Stimulated activated CD4-positive, alpha-beta T cell treated with anti-CD3 and anti-CD28 coated beads, Interleukin-1b, Interleukin-23, amount 100 ng/mL, for 4 hours (primary cell): Measurements from ENCODE around the gene GLCCI1.
"Not testable (repeated sequence)": the region's sequence is repeated elsewhere in the genome, so short reads cannot be mapped to it uniquely, and the experiment has no call there.

Experiments
- DNase-seq, 2 donors: peaks; one replicate each; pipeline ENCODE4 v3.0.0-alpha.2; 2020; ENCODE audit warnings: low read depth in 2 of 2

GLCCI1 gene

GRCh38 chr7:8094164-8095140 lies 125.9 kb downstream of the GLCCI1 start:
- DNase-seq: no peak

GRCh38 chr7:8101292-8101691 lies 132.7 kb downstream of the GLCCI1 start:
- DNase-seq: not testable (repeated sequence)

GRCh38 chr7:8103282-8103681 lies 134.7 kb downstream of the GLCCI1 start:
- DNase-seq: no peak

GRCh38 chr7:8105449-8106095 lies 137.0 kb downstream of the GLCCI1 start:
- no peak for DNase-seq

- no peak for DNase-seq
These were observed 140.8 kb downstream of the GLCCI1 start for GRCh38 chr7:8109196-8110022.

GRCh38 chr7:8111282-8111960 lies 142.8 kb downstream of the GLCCI1 start:
- no peak for DNase-seq

- no peak for DNase-seq
These were observed 144.1 kb downstream of the GLCCI1 start for GRCh38 chr7:8112685-8113084.

- no peak for DNase-seq
These were observed 144.6 kb downstream of the GLCCI1 start for GRCh38 chr7:8113184-8113583.

- no peak for DNase-seq
These were observed 145.6 kb downstream of the GLCCI1 start for GRCh38 chr7:8114175-8114574.

GRCh38 chr7:8115547-8116402 lies 147.2 kb downstream of the GLCCI1 start:
- no peak for DNase-seq

GRCh38 chr7:8117195-8117594 lies 148.6 kb downstream of the GLCCI1 start:
- no peak for DNase-seq

GRCh38 chr7:8119262-8119661 lies 150.7 kb downstream of the GLCCI1 start:
- no peak for DNase-seq

- DNase-seq: no peak
These were observed 151.9 kb downstream of the GLCCI1 start for GRCh38 chr7:8120390-8121058.

- DNase-seq: no peak
These were observed 152.6 kb downstream of the GLCCI1 start for GRCh38 chr7:8121243-8121642.

GRCh38 chr7:8125680-8126444 lies 157.3 kb downstream of the GLCCI1 start:
- peak; percentile 46 to 60 for DNase-seq

GRCh38 chr7:8126601-8127167 lies 158.1 kb downstream of the GLCCI1 start:
- no peak for DNase-seq

GRCh38 chr7:8128449-8129317 lies 160.1 kb downstream of the GLCCI1 start:
- no peak for DNase-seq

- DNase-seq: no peak
These were observed 160.7 kb downstream of the GLCCI1 start for GRCh38 chr7:8129318-8129659.
